GM13976 (cell line): ENCODE results near the gene ZNF214.
"Not testable (repeated sequence)": the region's sequence is repeated elsewhere in the genome, so short reads cannot be mapped to it uniquely, and the experiment has no call there.

Experiments
- DNase-seq: peaks from one replicate; pipeline ENCODE4 v3.0.0; 2012; ENCODE audit warnings: low spot score
- CTCF ChIP-seq: IDR thresholded peaks from 2 replicates; pipeline ENCODE4 v1.5.1; 2012; ENCODE audit warnings: borderline replicate concordance, mild to moderate bottlenecking; ENCODE audit not compliant: insufficient read depth; ENCODE audit errors: extremely low read depth, missing control alignments, control extremely low read depth
- in situ Hi-C: fragments of 300-500 bp; cut with MboI; formaldehyde crosslinking; loops from one replicate; pipeline ENCODE4 v1.12.0; 2022; ENCODE audit warnings: low sequenced_read_pairs, mixed read lengths, inconsistent platforms; ENCODE audit not compliant: unreplicated experiment

Gene ZNF214

GRCh38 chr11:6968816-6969215, 51.3 kb downstream of the ZNF214 start:
- in situ Hi-C loops: no loop called here
- TF ChIP-seq CTCF: no peak
- DNase-seq: no peak

- no peak for DNase-seq
- in situ Hi-C loops: no loop called here
- no peak for TF ChIP-seq CTCF
Measured at GRCh38 chr11:6962673-6963072, 57.5 kb downstream of the ZNF214 start.

GRCh38 chr11:6962141-6962540, 58.0 kb downstream of the ZNF214 start:
- no peak for TF ChIP-seq CTCF
- DNase-seq: no peak
- in situ Hi-C loops: no loop called here

- in situ Hi-C loops, DNase-seq: not testable (repeated sequence)
Measured at GRCh38 chr11:6954248-6954647, 65.9 kb downstream of the ZNF214 start.
